Measurements from ENCODE around the gene RASSF3. TPM values are rescaled to one million over a fixed set of nuclear protein-coding genes. Genes with fewer than 3 reads are reported as not detected.

Gene RASSF3
- polyA plus RNA-seq, 1 donor from 2014 or later = 0.06 TPM

DNA sequence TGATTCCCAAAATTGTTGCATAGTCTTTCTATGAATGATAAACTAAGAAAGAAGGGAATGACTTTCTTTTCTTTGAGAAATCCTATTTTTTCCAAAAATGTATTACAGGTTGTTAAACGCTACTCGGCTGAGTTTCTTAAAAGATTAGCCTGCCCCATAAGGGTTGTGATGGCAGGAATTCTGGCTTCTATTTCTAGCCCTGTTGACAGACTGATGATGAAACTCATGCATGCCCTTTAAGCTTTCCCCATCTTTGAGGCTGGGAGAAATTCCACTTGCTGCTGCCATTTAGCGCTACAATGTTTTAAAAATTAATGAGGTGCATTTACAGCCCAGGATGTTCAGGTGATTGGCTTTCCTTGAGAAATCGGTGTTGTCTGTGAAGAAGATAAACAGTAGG is 33.2 kb upstream of the RASSF3 start:
- TF ChIP-seq, protein P1, sequence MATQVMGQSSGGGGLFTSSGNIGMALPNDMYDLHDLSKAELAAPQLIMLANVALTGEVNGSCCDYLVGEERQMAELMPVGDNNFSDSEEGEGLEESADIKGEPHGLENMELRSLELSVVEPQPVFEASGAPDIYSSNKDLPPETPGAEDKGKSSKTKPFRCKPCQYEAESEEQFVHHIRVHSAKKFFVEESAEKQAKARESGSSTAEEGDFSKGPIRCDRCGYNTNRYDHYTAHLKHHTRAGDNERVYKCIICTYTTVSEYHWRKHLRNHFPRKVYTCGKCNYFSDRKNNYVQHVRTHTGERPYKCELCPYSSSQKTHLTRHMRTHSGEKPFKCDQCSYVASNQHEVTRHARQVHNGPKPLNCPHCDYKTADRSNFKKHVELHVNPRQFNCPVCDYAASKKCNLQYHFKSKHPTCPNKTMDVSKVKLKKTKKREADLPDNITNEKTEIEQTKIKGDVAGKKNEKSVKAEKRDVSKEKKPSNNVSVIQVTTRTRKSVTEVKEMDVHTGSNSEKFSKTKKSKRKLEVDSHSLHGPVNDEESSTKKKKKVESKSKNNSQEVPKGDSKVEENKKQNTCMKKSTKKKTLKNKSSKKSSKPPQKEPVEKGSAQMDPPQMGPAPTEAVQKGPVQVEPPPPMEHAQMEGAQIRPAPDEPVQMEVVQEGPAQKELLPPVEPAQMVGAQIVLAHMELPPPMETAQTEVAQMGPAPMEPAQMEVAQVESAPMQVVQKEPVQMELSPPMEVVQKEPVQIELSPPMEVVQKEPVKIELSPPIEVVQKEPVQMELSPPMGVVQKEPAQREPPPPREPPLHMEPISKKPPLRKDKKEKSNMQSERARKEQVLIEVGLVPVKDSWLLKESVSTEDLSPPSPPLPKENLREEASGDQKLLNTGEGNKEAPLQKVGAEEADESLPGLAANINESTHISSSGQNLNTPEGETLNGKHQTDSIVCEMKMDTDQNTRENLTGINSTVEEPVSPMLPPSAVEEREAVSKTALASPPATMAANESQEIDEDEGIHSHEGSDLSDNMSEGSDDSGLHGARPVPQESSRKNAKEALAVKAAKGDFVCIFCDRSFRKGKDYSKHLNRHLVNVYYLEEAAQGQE (IDR thresholded peaks at IDR 0.05; ENCODE audit: borderline replicate concordance) = no peak
- TF ChIP-seq, protein P2, sequence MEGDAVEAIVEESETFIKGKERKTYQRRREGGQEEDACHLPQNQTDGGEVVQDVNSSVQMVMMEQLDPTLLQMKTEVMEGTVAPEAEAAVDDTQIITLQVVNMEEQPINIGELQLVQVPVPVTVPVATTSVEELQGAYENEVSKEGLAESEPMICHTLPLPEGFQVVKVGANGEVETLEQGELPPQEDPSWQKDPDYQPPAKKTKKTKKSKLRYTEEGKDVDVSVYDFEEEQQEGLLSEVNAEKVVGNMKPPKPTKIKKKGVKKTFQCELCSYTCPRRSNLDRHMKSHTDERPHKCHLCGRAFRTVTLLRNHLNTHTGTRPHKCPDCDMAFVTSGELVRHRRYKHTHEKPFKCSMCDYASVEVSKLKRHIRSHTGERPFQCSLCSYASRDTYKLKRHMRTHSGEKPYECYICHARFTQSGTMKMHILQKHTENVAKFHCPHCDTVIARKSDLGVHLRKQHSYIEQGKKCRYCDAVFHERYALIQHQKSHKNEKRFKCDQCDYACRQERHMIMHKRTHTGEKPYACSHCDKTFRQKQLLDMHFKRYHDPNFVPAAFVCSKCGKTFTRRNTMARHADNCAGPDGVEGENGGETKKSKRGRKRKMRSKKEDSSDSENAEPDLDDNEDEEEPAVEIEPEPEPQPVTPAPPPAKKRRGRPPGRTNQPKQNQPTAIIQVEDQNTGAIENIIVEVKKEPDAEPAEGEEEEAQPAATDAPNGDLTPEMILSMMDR (IDR thresholded peaks at IDR 0.05; ENCODE audit: poor library complexity, severe bottlenecking) = no peak
- TF ChIP-seq SMC3 (conservative IDR thresholded peaks at IDR 0.05; ENCODE audit: poor library complexity) (no peak), RAD21 (conservative IDR thresholded peaks at IDR 0.05) (no peak), EZH2 (IDR thresholded peaks at IDR 0.05; ENCODE audit: borderline replicate concordance, insufficient read depth, low read length, poor library complexity, severe bottlenecking) (no peak), EP300 (conservative IDR thresholded peaks at IDR 0.05; ENCODE audit: poor library complexity, severe bottlenecking) (no peak), POLR2AphosphoS5 (IDR thresholded peaks at IDR 0.05) (no peak), TAF1 (IDR thresholded peaks at IDR 0.05; ENCODE audit: low read depth) (no peak), MXI1 (conservative IDR thresholded peaks at IDR 0.05; ENCODE audit: poor library complexity, severe bottlenecking) (no peak)
- no peaks in the 10 kb centered on the region for H3K79me2 ChIP-seq (replicated peaks; ENCODE audit: insufficient read depth, low read length)
- H3K9me2 ChIP-seq (ENCODE audit: insufficient read depth, low read length) = no peaks in the 10 kb centered on the region
- no peaks in the 10 kb centered on the region for H3K27me3 ChIP-seq (ENCODE audit: insufficient read depth, low read depth, low read length)
- no peak overlapping the region for H2AFZ ChIP-seq (ENCODE audit: low read depth, low read length)
- H3K36me3 ChIP-seq (ENCODE audit: insufficient read depth, low read length) = no peaks in the 10 kb centered on the region
- no peak overlapping the region for H3K27ac ChIP-seq (ENCODE audit: low read length)
- no peak overlapping the region for H3K4me2 ChIP-seq (ENCODE audit: low read length)
- H4K20me1 ChIP-seq (ENCODE audit: insufficient read depth) = no peaks in the 10 kb centered on the region
- no peak overlapping the region for H3K4me3 ChIP-seq (ENCODE audit: low read length)
- H3K9ac ChIP-seq (ENCODE audit: low read length) = no peak overlapping the region
- peaks cover 5% of the 10 kb centered on the region for H3K9me3 ChIP-seq (ENCODE audit: low read length)
- H3F3A ChIP-seq (ENCODE audit: insufficient read depth, low read length, poor library complexity, severe bottlenecking) = no peaks in the 10 kb centered on the region

DNA sequence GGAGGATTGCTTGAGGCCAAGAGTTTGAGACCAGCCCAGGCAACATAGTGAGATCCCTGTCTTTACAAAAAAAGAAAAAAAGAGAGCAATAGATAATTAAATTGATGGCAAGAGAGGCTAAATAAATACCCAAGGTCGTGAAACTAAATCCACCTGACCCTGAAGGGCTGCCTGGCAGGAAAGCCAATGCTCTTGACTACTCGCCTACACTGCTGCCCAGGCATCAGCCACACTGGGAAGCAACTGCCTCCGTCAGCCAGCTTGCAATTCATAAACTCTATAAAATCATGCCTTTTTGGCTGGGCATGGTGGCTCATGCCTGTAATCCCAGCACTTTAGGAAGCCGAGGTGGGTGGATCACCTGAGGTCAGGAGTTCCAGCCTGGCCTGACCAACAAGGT is 31.7 kb upstream of the RASSF3 start:
- Histone ChIP-seq H3K27ac (ENCODE audit: low read length) (no peak overlapping the region), H3F3A (ENCODE audit: insufficient read depth, low read length, poor library complexity, severe bottlenecking) (no peaks in the 10 kb centered on the region), H2AFZ (ENCODE audit: low read depth, low read length) (no peak overlapping the region), H3K36me3 (ENCODE audit: insufficient read depth, low read length) (no peaks in the 10 kb centered on the region), H3K9me2 (ENCODE audit: insufficient read depth, low read length) (no peaks in the 10 kb centered on the region), H3K4me2 (ENCODE audit: low read length) (no peak overlapping the region), H3K27me3 (ENCODE audit: insufficient read depth, low read depth, low read length) (no peaks in the 10 kb centered on the region), H3K9ac (ENCODE audit: low read length) (no peak overlapping the region), H3K79me2 (replicated peaks; ENCODE audit: insufficient read depth, low read length) (no peaks in the 10 kb centered on the region), H3K4me3 (ENCODE audit: low read length) (no peak overlapping the region), H3K9me3 (ENCODE audit: low read length) (peaks cover 5% of the 10 kb centered on the region), H4K20me1 (ENCODE audit: insufficient read depth) (no peaks in the 10 kb centered on the region)
- no peak for TF ChIP-seq EP300 (conservative IDR thresholded peaks at IDR 0.05; ENCODE audit: poor library complexity, severe bottlenecking)
- TF ChIP-seq SMC3 (conservative IDR thresholded peaks at IDR 0.05; ENCODE audit: poor library complexity) = no peak
- TF ChIP-seq, protein P1 (IDR thresholded peaks at IDR 0.05; ENCODE audit: borderline replicate concordance) = no peak
- no peak for TF ChIP-seq RAD21 (conservative IDR thresholded peaks at IDR 0.05)
- TF ChIP-seq TAF1 (IDR thresholded peaks at IDR 0.05; ENCODE audit: low read depth) = no peak
- TF ChIP-seq EZH2 (IDR thresholded peaks at IDR 0.05; ENCODE audit: borderline replicate concordance, insufficient read depth, low read length, poor library complexity, severe bottlenecking) = no peak

Data from neural cell (in vitro differentiated cells).